EH (cell line): ENCODE measurements around the gene PRH2.

Experiments
- DNase-seq: peaks from one replicate; pipeline ENCODE4 v3.0.0-alpha.2; 2015; ENCODE audit warnings: low read depth

PRH2 gene

DNA sequence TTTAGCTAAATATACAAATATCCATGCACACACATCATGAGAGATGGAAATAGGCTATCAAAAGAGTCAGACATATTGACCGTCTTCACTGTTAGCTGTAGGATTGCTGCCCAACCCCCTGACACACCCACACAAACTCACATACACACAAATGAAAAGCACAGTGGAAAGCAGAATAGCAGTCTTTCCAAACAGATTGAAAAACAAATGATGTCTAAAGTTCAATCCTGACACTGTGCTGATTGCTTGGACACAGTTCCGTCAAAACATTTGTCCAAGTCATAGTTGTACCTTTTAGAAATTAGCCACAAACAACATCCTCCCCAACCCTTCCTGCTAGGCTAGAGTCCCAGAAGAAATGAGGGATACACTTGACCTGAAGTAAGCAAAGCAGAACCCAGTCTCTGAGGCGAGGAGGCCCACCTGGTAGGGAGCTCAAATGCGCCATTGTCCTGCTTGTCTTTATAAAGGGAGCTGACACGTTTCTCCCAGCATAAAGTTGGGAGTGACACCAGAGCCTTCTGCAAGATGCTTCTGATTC is at the start of gene PRH2:
TSS of gene PRH2 (plus strand) at position 491 of the 541 bp plus-strand sequence. CDS start at position 529, 38 bp downstream.
- no peak for DNase-seq

DNA sequence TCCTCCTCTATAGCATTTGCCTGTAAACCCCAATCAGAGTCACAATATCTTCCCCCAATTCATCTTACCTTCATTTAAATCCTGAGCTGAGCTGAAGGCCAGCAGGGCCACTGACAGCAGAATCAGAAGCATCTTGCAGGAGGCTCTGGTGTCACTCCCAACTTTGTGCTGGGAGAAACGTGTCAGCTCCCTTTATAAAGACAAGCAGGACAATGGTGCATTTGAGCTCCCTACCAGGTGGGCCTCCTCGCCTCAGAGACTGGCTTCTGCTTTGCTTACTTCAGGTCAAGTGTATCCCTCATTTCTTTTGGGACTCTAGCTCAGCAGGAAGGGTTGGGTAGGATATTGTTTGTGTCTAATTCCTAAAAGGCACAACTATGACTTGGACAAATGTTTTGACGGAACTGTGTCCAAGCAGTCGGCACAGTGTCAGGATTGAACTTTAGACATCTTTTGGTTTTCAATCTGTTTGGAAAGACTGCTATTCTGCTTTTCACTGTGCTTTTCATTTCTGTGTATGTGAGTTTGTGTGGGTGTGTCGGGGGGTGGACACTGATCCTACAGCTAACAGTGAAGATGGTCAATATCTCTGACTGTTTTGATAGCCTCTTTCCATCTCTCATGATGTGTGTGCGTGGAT is 44.8 kb upstream of the PRH2 start, which contains the start of gene PRH1:
TSS of gene PRH1 (minus strand) at position 170 of the 640 bp plus-strand sequence. CDS start at position 132, 38 bp downstream.
- no peak for DNase-seq

DNA sequence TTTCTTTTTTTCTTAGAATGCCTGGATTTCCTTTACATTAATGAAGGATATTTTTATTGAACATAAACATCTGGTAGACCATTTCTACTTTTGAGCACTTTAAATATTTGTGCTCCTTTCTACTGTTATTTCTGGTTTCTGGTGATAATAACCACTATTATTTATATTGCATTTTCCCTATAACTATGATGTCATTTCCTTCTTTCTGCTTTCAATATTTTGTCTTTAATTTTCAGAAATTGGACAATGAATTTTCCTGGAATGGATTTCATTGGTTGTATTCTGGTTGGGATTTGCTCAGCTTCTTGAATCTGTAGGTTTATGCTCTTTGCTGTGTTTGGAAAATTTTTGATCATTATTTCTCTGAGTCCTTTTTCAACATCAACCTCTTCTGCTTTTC is 39.8 kb upstream of the PRH2 start:
- no peak for DNase-seq

DNA sequence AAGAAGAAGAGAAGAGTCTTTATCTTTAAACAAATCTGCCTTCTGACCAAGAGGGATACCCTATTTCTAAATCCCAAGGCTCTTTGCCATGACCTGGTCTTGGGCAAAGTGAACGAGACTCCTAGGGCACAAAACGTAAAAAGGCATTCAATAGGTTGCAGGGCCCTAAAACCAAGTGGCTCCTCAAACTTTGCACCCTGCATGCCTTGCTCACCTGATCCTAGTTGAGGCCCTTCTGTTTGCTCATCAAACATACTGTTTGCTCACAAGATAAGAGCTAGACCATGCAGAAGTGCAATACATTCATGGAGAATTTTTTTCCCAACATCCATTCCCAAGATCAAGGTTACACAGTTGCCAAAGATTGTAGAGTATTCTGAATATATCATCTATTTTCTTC is 37.1 kb upstream of the PRH2 start:
- no peak for DNase-seq

DNA sequence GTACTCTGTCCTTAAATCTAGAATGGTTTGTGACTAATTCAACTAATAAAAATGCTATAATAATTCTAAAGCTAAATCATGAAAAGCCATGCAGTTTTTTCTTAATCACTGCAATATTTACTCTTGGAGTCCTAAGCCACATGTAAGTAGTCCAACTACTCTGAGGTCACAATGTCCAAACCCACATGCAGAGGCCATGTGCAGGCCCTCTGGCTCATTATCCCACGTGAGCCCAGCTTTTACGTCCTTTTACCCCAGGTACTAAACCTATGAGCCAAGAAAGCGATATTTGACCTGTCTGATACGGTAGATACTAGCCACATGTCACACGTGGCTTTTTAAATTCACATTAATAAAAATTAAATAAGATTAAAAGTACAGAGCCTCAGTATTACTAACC is 32.2 kb upstream of the PRH2 start:
- DNase-seq = no peak

DNA sequence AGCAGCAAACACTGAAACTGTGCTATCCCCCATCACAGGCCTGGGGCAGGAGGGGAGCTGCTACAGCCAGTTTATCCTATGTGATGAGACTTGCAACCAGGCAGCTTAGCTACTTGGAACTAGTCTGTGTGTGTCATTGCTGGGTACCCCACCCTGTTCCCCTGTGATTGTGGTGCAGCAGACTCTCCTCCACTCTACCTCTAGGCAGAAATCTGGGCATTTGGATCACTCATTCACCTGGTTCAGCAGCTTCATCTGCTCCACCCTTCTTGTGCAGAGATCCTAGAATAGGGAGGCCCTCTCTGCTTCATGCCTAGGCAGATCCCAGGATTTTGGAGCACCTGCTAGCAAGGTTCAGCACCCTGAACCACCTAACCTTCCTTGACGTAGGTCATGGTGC is 28.5 kb upstream of the PRH2 start:
- no peak for DNase-seq

DNA sequence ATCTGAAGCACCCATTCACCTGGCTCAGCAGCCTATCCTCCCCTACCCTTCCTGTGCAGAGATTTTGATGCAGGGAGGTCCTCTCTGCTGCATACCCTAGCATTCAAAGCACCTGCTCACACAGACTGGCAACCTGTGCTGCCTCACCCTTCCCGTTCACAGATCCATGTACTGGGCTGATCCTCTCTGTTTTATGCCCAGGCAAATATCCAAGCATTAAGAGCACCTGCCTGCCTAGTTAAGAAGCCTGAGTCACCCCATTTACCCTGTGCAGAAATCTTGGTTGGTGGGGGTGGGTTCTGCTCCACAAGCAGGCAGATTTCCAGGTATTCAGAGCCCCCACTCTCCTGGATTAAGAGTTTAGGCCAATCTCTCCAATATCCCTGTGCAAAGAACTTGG is 28.1 kb upstream of the PRH2 start:
- no peak for DNase-seq

DNA sequence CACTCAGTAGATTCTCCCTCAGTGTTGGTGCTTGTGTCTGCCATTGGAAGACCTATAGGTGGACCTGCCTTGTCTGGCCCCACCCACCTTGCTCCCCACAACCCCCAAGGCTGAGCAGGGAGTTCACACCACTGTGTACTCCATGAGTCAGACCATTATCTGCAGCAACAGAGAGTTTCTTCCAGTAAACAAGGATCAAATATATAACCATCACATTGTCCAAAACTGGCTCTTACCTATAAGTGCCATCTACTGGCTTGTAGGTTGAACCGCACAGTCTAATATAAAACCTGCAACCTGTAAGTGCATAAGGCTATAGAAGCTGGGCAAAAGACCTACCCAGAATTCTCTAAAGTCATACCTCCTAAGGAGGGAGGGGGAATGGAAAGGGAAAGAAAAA is 27.6 kb upstream of the PRH2 start:
- no peak for DNase-seq

DNA sequence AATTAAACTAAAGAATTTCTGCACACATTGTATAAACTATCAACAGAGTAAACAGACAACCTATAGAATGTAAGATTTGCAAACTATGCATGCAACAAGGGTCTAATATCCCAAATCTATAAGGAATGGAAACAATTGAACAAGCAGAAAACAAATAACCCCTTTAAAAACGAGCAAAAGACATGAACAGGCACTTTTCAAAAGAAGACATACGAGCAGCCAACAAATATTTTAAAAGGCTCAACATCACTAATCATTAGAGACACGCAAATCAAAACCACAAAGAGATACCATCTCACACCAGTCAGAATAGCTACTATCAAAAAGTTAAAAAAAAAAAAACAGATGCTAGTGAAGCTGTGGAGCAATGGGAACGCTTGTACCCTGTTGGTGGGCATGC is 24.4 kb upstream of the PRH2 start:
- no peak for DNase-seq

DNA sequence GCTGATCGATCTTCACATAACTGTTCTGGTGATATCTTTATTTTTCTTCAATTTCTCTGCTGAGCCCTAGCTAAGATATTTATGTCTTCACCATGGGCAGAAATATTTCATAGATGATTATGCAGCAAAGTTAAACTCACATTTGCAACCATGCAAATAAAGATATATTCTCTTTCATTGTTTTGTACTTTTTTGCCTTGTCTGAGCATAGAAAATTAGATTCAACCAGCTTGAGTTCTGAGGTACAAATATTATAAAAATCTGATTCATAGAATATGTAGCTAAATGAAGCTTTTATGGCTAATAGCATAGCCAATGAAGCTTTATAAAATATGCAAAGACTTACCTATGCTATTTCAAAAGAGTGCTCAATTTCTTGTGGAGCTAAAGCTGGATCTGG is 19.6 kb upstream of the PRH2 start, which contains the start of gene TAS2R13:
TSS of gene TAS2R13 (minus strand) at position 101 of the 400 bp plus-strand sequence. CDS start 264 bp downstream, outside the sequence.
- DNase-seq = no peak

DNA sequence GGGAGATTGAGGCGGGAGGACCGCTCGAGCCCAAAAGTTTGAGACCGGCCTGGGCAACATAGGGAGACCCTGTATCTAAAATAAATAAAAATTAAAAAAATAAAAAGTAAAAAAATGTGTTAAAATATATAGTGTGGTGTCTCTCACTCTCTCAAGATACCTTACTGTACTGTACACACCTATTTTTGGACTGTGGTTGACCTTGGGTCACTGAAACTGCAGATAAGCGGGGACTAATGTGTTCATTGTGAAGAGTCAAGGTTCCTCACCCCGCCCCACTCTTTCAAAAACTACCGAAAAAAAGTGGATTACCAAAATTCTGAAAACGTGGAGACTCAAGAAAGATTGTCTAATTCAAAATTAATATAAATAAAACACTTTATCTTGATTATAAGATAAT is 18.7 kb upstream of the PRH2 start:
- no peak for DNase-seq

DNA sequence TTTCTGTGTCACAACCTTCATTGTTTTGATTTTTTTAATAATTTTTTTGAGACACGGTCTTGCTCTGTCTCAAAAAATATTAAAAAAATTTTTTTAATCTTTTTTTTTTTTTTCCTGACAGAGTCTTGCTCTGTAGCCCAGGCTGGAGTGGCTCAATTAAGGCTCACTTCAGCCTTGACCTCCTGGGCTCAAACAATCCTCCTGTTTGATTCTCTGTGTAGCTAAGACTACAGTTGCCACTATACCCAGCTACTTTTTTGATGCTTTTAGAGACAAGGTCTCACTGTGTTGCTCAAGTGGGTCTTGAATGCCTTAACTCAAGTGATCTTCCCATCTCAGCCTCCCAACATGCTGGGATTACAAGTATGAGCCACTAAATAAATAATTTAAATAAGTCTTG is 9.2 kb upstream of the PRH2 start:
- DNase-seq = no peak

DNA sequence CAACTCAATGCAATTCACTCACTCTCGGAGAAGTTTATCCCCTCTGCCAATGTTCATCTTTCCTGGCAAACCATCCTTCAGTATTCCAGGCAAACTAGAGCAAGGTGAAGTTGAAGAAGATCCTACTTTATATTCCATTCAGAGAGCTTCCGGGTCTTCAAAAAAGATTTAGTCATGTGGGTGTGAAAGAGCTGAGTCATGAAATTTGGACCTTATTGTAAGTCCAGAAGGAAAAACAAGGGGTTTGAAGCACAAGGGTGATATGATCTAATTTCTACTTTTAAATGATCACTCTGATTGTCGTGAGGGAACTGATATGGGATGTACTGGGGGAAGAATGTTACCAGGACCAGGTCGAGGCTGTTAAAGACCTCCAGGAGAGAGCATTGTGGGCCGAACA is 2.8 kb upstream of the PRH2 start:
- no peak for DNase-seq

DNA sequence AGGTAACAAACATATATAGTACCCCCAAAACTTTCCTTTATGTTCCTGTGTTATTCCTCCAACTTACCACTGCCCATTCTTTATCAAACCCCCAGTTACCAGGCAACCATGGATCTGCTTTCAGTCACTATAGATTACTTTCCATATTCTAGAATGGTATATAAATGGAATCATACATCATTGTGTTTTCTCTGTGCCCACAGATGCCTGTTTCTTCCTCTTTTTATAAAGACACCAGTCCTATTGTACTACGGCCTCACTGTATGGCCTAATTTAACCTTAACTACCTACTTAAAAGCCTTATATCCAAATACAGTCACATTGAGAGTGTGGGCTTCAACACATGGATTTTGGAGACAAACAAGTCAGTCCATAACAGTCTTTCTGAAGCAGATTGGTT is 7.5 kb downstream of the PRH2 start:
- DNase-seq = no peak

DNA sequence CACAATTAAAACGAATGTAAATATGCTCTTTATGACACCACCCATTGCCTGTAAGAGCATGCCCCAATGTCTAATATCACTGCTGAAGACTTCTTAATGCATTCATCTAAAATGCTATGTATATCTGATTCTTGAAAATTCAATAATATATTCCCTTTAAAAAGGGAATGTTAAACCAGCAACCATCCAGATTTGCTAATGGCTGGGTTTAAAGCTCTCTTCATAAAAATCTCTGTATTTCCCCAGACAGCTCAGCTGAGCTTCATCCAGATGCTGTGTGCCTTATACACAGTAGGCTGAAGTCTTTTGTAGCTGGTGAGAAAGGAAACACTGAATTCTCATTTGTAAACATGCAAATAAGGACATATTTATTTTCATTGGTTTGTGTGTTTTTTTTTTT is 10.1 kb downstream of the PRH2 start, which contains the start of gene TAS2R14:
TSS of gene TAS2R14 (minus strand) at position 101 of the 400 bp plus-strand sequence. CDS start at position 45, 56 bp downstream.
- DNase-seq = no peak

DNA sequence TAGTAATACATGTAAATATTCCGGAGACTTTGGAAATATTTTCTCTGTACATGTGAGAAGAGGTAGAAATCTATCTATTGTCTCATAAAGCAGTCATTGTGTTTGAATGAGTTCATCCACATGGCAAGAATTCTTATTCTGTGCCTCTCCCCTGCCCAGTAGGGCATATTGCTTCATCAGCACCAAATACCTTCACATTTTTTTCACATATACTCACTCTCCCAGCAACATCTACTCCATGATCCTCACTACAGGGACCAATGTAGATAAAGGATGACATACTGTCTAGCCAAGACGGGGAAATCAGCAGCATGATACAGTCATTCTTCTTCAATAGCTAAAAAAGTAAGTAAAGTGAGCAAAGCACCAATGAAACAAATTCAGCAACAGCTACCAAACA is 11.4 kb downstream of the PRH2 start:
- peak; percentile 80 for DNase-seq

DNA sequence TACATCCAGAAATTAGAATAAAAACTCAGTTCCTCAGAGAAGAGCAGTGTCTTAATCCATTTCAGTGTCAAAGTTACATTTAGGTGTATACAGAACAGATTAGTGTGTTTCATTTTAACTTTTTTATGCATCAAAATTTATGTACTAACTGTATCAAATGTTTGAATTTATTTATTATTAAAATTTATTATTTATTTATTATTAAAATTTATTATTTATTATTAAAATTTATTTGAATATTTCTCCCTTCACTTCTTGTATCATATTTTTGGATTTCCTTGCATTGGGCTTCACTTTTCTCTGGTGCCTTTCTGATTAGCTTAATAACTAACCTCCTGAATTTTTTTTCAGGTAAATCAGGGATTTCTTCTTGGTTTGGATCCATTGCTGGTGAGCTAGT is 12.3 kb downstream of the PRH2 start:
- DNase-seq = no peak

DNA sequence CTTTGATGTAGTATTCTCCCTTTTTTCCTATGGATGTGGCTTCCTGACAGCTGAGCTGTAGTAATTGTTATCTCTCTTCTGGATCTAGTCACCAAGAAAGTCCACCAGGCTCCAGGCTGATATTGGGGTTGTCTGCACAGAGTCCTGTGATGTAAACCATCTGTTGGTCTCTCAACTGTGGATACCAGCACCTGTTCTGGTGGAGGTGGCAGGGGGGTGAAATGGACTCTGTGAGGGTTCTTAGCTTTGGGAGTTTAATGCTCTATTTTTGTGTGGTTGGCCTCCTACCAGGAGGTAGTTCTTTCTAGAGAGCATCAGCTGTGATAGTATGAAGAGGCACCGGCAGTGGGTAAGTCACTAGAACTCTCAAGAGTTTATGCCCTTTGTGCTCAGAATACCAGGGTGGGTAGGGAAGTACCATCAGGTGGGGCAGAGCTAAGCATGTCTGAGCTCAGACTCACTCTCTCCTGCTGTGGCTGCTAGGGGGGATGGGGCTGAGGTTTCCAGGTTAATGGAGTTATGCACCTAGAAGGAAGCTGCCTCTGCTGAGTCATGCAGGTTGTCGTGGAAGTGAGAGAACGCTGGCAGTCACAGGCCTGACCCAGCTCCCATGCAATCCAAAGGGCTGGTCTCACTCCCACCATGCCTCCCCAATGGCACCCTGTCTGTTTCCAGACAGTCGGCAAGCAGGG is 13.0 kb downstream of the PRH2 start:
- no peak for DNase-seq

DNA sequence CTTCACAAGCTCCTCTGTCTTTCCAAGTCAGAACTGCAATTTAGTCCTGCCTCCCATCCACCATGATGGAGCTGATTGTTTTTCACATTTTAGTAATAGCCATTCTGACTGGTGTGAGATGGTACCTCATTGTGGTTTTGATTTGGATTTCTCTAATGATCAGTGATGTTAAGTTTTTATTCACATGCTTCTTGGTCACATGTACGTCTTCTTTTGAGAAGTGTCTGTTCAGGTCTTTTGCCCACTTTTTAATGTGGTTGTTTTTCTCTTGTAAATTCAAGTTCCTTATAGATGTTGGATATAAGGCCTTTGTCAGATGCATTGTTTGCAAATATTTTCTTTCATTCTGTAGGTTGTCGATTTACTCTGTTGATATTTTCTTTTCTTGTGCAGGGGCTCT is 14.1 kb downstream of the PRH2 start:
- DNase-seq = no peak

DNA sequence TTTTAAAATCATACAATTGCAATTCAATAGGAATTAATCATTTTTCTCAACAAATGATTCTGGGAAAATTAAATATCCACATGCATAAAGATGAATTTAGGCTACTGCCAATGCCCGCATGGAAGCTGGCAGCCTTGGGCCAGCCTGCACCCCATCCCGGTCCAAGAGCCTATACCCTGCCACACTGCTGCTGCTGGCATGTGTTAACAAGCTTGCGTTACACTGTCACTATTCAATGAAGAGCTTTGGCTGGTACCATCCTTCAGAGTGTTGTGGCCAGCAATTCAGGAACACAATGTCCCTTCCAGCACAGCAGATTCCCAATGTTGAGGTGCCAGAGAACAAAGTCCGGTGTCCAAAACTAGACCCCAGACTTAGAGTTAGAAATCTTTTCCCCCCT is 23.6 kb downstream of the PRH2 start:
- no peak for DNase-seq

DNA sequence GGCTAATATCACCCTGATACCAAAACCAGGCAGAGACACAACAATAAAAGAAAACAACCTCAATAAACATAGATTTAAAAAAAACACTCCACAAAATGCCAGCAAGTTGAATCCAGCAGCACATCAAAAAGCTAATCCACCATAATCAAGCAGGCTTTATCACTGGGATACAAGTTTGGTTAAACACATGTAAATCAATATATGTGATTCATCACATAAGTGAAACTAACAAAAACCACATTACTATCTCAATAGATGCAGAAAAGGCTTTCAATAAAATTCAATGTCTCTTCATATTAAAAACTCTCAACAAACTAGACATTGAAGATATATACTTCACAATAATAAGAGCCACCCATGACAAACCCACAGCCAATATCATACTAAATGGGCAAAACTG is 27.0 kb downstream of the PRH2 start:
- DNase-seq = no peak

DNA sequence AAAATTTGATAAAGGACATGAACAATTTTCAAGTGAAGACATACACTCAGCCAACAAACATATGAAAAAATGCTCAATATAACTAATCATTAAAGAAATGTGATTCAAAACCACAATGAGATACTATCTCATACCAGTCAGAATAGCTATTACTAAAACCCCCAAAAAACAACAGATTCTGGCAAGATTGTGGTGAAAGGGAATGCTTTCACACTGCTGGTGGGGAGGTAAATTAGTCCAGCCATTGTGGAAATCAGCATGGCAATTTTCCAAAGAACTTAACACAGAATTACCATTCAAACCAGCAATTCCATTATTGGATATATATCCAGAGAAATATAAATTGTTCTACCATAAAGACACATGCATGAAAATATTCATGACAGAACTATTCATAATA is 28.7 kb downstream of the PRH2 start:
- peak; percentile 58 for DNase-seq

DNA sequence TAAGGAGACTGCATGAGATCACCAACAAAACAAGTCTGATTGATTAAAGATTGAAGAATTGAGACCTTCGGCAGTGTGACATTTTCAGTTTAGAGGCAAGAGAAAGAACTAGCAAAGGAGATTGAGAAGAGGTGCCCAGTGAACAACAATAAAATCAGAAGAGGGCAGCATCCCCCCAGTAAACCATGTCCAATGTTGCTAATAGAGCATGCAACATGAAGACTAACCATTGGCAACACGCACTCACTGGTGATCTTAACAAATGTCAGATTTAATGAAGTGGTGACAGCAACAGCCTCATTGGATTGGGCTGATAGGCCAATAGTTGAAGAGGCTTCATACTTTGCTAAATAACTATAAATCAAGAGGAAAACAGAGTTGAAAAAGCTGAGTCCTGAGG is 30.8 kb downstream of the PRH2 start:
- no peak for DNase-seq
